Thymus (tissue), 11 donors: Measurements from ENCODE around the gene POLR2M. TPM values are rescaled to one million over a fixed set of nuclear protein-coding genes. Genes with fewer than 3 reads are reported as not detected.

ENCODE experiments used
- DNase-seq, 9 donors: peaks; one replicate each; pipeline ENCODE4 v3.0.0-alpha.2; 2013; ENCODE audit warnings: low spot score in 9 of 9, low read depth in 6 of 9, missing footprints in 1 of 9
- H3K27ac ChIP-seq, 2 donors: one replicate each; pipeline ENCODE4 v1.5.1; 2013; ENCODE audit warnings: control low read depth in 1 of 2, low read depth in 1 of 2, low read length in 1 of 2, mild to moderate bottlenecking in 1 of 2, moderate library complexity in 1 of 2
- H3K27me3 ChIP-seq, 2 donors: one replicate each; pipeline ENCODE4 v1.5.1; 2013; ENCODE audit warnings: low read length in 1 of 2; ENCODE audit not compliant: control insufficient read depth in 2 of 2, insufficient read depth in 1 of 2
- H3K36me3 ChIP-seq, 2 donors: one replicate each; pipeline ENCODE4 v1.5.1; 2013; ENCODE audit warnings: low read length in 1 of 2, mild to moderate bottlenecking in 1 of 2, moderate library complexity in 1 of 2; ENCODE audit not compliant: control insufficient read depth in 2 of 2, insufficient read depth in 2 of 2
- H3K4me1 ChIP-seq, 2 donors: one replicate each; pipeline ENCODE4 v1.5.1; 2013; ENCODE audit warnings: low read length in 2 of 2; ENCODE audit not compliant: control insufficient read depth in 2 of 2, insufficient read depth in 2 of 2
- H3K4me3 ChIP-seq, 2 donors: one replicate each; pipeline ENCODE4 v1.5.1; 2013; ENCODE audit warnings: low read length in 2 of 2, control low read depth in 1 of 2, mild to moderate bottlenecking in 1 of 2
- H3K9me3 ChIP-seq, 2 donors: one replicate each; pipeline ENCODE4 v1.5.1; 2013; ENCODE audit warnings: low read length in 1 of 2, mild to moderate bottlenecking in 1 of 2; ENCODE audit not compliant: control insufficient read depth in 2 of 2, insufficient read depth in 1 of 2
- whole genome bisulfite sequencing: extraction: QIAGEN DNeasy Blood & Tissue Kit; methylation state at CpG from one replicate; pipeline ENCODE4 v1.1.7; 2013; 5-methylcytosine and 5-hydroxymethylcytosine counted together
- polyA plus RNA-seq: library from polyadenylated mRNA; stranded (reverse); fragments of 200-250 nt; gene quantifications from one replicate; pipeline ENCODE4 v1.2.3, GENCODE V29; 2013
- total RNA-seq: library from RNA; stranded (reverse); fragments of 120-200 nt; gene quantifications from one replicate; pipeline ENCODE4 v1.2.4, GENCODE V29; 2013
- donor health status: healthy.

The POLR2M gene
- total and polyA plus RNA-seq, 2 donors, result 32.5 to 70.6 TPM

GRCh38 chr15:57667171-57667849 lies 39.2 kb upstream of the POLR2M start:
- Histone ChIP-seq H3K27me3 (peaks cover 0 to 21% of the 10 kb centered on the region in 2 donors), H3K4me3 (no peak overlapping the region), H3K9me3 (no peaks in the 10 kb centered on the region), H3K27ac (no peak overlapping the region), H3K36me3 (no peaks in the 10 kb centered on the region), H3K4me1 (no peaks in the 10 kb centered on the region)
- 85% methylated on average over 10 of the region's 10 CpGs for WGBS
- DNase-seq, result no peak

- H3K27me3 ChIP-seq, result peaks cover 0 to 17% of the 10 kb centered on the region in 2 donors
- H3K4me3 ChIP-seq, result no peak overlapping the region
- H3K9me3 ChIP-seq, result no peaks in the 10 kb centered on the region
- H3K36me3 ChIP-seq, result no peaks in the 10 kb centered on the region
- WGBS, result 96% methylated on average over 4 of the region's 4 CpGs
- no peak overlapping the region for H3K27ac ChIP-seq
- no peak for DNase-seq
- no peaks in the 10 kb centered on the region for H3K4me1 ChIP-seq
Observed at GRCh38 chr15:57668016-57668415, 38.5 kb upstream of the POLR2M start.

DNA sequence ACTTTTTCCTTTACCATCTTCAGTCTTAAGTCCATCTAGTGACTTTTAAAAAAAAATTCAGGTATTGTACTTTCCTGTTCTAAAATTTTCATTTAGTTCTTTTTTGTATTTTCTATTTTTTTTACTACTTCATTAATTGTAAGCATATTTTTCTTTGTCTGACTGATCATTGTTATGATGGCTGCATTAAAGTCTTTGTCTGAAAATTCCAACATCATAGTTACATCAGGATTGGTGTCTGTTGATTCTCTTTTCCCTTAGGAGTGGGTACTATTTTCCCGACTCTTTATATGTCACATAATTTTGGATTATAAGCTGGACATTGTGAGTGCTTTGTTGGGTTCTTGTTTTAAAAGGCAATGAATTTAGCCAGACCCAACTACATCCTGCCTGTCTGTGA lies 34.9 kb upstream of the POLR2M start:
- no peak overlapping the region for H3K4me3 ChIP-seq
- H3K27ac ChIP-seq, result no peak overlapping the region
- 1% methylated on average over 1 of the region's 1 CpG for WGBS
- DNase-seq, result no peak
- no peaks in the 10 kb centered on the region for H3K4me1 ChIP-seq
- peaks cover 0 to 8% of the 10 kb centered on the region in 2 donors for H3K27me3 ChIP-seq
- H3K36me3 ChIP-seq, result no peaks in the 10 kb centered on the region
- no peaks in the 10 kb centered on the region for H3K9me3 ChIP-seq

DNA sequence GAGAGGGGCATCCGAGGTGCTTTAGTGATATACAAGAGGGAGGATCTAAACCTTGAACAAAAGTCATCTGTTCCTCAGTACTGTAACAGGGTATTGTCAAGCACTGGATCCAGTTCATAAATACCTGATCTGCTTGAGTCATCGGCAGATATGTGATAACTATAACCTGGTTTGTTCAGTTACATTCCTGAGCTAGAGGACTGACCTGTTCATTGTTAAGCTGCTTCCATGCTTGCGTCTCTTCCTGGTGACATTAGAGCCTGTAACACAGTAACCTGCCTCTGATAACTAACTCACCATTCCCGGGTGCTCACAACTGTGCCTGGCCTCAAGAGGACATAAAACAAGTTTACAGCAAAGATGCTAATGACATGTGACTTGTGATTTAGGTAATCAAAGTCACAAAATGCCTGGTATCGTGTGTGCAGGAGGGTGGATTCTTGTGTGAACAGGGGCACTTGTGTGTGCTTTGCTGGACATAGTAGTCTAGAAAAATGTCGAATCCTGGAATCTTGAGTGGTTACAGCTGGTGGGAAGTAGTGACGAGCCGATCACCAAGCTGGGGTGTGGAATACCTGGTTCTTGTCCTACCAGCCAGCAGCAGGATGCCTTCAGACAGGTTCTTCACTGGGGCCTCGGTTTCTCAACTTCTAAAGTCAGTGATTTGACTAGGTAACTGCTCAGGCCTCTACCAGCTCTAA lies 30.9 kb upstream of the POLR2M start:
- Histone ChIP-seq H3K27ac (no peak overlapping the region), H3K4me3 (no peak overlapping the region), H3K27me3 (peaks cover 0 to 3% of the 10 kb centered on the region in 2 donors), H3K4me1 (no peaks in the 10 kb centered on the region), H3K9me3 (no peaks in the 10 kb centered on the region), H3K36me3 (no peaks in the 10 kb centered on the region)
- WGBS, result 95% methylated on average over 9 of the region's 9 CpGs
- DNase-seq, result no peak

- no peaks in the 10 kb centered on the region for H3K36me3 ChIP-seq
- peaks cover 0 to 3% of the 10 kb centered on the region in 2 donors for H3K27me3 ChIP-seq
- WGBS, result 98% methylated on average over 5 of the region's 5 CpGs
Observed at GRCh38 chr15:57676585-57676984, 29.9 kb upstream of the POLR2M start.

DNA sequence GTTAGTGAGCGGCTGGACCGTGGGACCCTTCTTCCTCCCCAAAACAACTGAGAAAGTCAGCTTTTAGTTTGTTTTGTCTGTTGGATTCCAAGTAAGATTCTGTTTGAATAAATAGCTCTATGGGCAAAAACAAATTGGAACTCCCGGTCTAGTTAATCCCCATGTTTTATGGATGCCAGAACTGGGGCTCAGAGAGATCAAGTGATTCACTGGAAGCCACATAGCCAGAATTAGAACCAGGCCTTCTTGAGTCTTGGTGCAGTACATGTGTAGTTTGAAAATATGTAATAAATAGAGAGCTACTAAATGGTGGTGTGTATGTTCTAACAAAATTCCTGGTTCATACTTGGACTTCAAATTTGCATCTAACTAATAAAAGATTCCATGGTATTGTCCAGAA lies 29.3 kb upstream of the POLR2M start:
- Histone ChIP-seq H3K9me3 (no peaks in the 10 kb centered on the region), H3K36me3 (no peaks in the 10 kb centered on the region), H3K4me1 (no peaks in the 10 kb centered on the region), H3K27me3 (peaks cover 0 to 3% of the 10 kb centered on the region in 2 donors), H3K4me3 (no peak overlapping the region), H3K27ac (no peak overlapping the region)
- WGBS, result 99% methylated on average over 3 of the region's 3 CpGs
- DNase-seq, result no peak

More at GRCh38 chr15:57676585-57676984, 29.9 kb upstream of the POLR2M start:
- Histone ChIP-seq H3K9me3 (no peaks in the 10 kb centered on the region), H3K27ac (no peak overlapping the region), H3K4me3 (no peak overlapping the region), H3K4me1 (no peaks in the 10 kb centered on the region)
- DNase-seq, result no peak

GRCh38 chr15:57680021-57680420 lies 26.5 kb upstream of the POLR2M start:
- DNase-seq, result no peak
- H3K9me3 ChIP-seq, result no peaks in the 10 kb centered on the region
- peaks cover 0 to 3% of the 10 kb centered on the region in 2 donors for H3K27me3 ChIP-seq
- no peak overlapping the region for H3K4me3 ChIP-seq
- no peaks in the 10 kb centered on the region for H3K36me3 ChIP-seq
- H3K27ac ChIP-seq, result no peak overlapping the region
- no peaks in the 10 kb centered on the region for H3K4me1 ChIP-seq
- 100% methylated on average over 1 of the region's 1 CpG for WGBS

GRCh38 chr15:57681011-57681410 lies 25.5 kb upstream of the POLR2M start:
- Histone ChIP-seq H3K27ac (no peak overlapping the region), H3K27me3 (no peaks in the 10 kb centered on the region), H3K36me3 (no peaks in the 10 kb centered on the region), H3K4me3 (no peak overlapping the region), H3K9me3 (no peaks in the 10 kb centered on the region), H3K4me1 (no peaks in the 10 kb centered on the region)
- DNase-seq, result no peak
- WGBS, result 92% methylated on average over 1 of the region's 1 CpG

DNA sequence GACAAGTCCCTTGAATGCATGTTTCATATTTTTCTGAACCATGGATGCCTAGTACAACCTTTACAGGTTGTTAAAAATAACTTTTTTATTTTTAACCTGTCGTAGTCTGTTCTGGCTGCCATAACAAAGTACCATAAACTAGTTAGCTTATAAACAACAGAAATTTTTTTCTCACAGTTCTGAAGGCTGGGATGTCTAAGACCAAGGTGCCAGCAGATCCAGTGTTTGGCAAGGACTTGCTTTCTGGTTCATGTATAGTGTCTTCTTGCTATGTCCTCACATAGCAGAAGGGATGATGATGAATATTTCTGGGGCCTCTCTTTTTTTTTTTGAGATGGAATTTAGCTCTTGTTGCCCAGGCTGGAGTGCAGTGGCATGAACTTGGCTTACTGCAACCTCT lies 23.0 kb upstream of the POLR2M start:
- no peaks in the 10 kb centered on the region for H3K36me3 ChIP-seq
- no peak overlapping the region for H3K27ac ChIP-seq
- no peak for DNase-seq
- H3K4me3 ChIP-seq, result no peak overlapping the region
- H3K9me3 ChIP-seq, result no peaks in the 10 kb centered on the region
- no peaks in the 10 kb centered on the region for H3K27me3 ChIP-seq
- WGBS, result 96% methylated on average over 1 of the region's 1 CpG
- H3K4me1 ChIP-seq, result no peaks in the 10 kb centered on the region
